GM18499 (cell line): ENCODE results near the gene MTCL1.

ENCODE experiments used
- ATAC-seq: cut with Tn5 transposase; IDR thresholded peaks from one replicate; pipeline ENCODE4 v1.9.1; 2021; ENCODE audit warnings: moderate number of reproducible peaks; ENCODE audit not compliant: insufficient read depth, unreplicated experiment

Gene MTCL1

DNA sequence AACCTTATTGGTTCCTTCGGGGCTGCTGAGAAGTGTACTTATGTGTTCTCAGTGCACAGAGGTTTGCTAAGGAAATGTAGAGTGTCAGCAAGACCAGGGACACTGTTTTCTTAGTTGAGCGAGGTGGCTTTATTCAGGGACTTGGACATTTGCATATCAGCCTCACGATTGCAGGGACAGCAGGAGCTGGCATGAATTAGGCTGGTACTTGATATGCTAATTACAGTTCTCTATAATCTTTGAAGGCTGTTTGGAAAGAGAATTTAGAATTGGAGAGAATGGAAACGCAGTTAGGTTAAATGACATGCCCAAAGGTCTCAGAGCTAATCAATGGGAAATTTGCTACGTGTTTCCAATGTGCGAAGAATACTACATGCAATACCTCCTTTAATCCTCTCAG lies 18.7 kb upstream of the MTCL1 start:
- no peak for ATAC-seq

DNA sequence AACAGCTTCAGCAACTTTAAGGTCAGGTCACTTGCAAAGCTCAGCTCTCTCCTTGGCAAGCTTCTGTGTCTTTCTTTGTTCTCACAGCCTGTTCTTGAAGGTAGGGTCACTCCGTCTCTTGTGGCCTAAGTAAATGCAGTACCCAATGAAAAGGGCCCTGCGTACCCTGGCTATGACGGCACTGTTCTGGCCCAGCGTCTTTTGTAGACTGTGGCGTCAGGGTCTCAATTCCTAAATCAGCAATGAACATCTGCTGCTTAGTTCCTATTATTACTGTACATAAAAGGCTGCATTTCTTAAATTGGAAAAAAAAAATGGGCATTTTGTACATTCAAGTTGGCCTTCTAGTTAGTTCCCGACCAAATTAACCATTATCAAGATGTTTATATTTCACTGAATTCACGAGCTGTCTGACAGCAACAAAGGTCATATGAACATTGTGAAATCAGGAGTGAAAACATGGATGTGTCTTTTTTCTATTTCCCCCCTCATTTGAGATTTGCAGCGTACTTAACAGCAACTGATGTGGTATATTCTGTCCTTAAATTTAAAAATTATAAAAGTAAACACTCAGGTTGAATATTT lies 17.0 kb upstream of the MTCL1 start:
- ATAC-seq = no peak

DNA sequence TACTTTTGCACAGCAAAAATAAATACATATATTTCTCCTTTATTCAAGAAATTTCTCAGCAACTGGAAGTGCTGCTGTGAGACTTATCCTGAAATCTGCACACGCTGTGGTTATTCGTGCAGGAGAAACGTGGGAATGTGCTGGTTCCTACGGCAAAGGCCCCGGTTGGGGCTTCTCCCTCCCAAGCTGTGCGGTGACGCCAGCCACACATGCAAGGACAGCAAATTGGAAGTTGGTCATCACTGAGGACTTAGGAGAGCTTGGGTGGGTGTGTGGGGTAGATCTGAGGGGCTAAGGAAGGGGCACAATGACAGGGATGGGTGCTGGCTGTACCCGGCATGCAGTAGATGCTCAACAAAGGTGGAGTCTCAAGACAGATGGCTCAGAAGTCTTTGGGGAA lies 16.5 kb upstream of the MTCL1 start:
- ATAC-seq = no peak

DNA sequence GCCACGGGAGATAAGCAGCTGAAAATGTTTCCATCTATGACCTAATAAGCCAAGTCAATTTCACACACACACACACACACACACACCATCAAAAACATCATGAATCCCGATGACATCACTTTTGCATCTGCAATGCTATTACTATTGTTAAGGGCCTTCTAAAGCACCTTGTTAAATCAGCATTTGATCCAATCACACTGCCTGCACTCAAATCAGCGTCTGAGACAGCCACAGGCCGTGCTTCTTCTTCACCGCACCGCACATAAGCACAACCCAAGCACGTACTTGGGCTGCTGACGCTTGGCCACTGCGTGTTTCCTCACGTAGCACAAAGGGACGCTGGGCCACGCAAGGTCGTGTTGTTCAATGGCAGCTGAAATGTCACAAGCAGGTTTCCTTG lies 15.8 kb upstream of the MTCL1 start:
- ATAC-seq = no peak

DNA sequence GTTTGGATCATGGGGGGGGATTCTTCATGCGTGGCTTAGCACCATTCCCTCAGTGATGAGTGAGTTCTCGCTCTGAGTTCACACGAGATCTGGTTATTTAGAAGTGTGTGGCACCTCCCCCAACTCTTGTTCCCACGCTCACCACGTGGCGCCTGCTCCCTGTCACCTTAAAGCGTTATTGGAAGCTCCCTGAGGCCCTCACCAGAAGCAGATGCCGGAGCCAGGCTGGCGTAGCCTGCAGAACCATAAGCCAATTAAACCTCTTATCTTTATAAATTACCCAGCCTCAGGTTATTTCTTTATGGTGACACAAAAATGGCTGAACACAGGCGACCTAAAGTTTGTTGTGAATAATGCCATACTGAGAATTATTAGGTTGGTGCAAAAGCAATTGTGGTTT lies 10.5 kb upstream of the MTCL1 start:
- no peak for ATAC-seq

DNA sequence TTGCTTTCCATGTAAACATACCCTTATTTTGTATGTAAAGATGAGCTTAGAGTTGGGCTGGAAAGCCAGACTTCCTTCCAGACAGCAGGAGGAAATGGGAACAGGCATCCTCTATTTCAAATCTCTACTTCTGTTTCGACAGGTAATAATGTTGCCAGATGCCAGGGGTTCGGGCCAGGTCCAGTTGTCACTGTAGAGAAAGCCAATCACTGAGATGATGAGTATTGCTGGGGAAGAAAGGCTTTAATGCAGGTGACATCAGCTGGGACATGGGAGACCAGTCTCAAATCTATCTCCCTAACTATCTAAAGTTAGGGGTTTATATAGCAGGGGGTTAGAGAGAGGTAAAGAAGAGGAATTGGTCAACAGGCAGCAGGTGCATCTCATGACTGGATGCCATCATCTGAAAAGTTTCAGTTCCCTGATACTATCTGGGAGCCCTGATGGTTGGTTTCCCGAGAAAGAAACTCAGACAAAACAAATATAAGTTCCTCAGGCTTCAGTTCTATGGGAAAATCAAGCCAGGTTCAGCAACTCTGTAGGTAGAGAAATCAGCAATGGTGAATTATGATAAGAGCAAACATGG lies 9.3 kb upstream of the MTCL1 start:
- no peak for ATAC-seq

DNA sequence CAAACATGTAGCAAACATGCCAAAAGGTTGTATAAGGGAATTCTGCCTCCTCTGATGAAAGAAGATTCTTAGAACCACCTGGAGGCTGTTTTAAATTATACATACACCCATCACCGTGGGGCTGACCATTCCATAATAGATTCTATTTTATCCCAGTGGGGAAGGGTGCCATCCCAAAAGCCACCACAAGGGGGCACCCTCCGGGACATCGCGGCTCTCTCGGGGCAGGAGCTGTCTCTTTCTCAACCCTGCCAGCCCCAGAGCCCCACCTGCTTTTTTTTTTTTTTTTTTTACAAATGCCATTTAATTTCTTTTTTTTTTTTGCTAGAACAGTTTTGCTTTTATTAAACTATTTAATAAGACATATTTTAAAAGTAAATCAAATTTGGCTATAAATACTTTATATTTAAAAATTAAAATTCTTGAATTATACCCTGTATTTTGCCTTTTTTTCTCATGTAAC lies 8.6 kb upstream of the MTCL1 start:
- no peak for ATAC-seq

DNA sequence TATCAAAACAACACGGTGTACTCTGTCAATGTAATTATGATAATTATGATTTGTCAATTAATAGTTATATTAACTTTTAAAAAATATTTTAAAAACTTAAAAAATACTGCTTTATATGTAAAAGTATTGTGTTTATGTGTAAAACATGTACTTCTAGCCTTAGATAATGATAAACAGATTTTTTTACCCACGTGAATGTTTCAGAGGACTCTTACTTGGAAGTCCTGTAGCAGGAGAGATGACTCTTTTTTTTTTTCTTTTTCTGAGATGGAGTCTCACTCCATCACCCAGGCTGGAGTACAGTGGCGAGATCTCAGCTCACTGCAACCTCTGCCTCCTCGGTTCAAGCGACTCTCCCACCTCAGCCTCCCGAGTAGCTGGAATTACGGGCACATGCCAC lies 6.2 kb upstream of the MTCL1 start:
- no peak for ATAC-seq

DNA sequence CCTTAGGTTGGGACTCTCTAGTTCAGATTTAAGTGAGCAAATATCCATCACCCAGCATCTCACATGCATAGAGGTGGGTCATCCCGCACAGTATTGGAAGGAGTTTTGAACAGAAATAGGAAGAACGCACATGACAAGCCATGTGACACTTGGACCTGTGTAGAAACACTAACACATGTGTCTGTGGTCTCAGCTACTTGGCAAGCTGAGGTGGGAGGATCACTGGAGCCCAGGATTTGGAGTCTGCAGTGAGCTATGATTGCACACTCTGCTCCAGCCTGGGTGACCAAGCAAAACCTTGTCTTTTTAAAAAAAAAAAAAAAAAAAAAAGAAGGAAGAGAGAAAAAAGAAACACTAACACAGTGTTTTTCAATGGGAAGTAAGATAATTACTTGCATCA lies 5.4 kb upstream of the MTCL1 start:
- ATAC-seq = no peak

DNA sequence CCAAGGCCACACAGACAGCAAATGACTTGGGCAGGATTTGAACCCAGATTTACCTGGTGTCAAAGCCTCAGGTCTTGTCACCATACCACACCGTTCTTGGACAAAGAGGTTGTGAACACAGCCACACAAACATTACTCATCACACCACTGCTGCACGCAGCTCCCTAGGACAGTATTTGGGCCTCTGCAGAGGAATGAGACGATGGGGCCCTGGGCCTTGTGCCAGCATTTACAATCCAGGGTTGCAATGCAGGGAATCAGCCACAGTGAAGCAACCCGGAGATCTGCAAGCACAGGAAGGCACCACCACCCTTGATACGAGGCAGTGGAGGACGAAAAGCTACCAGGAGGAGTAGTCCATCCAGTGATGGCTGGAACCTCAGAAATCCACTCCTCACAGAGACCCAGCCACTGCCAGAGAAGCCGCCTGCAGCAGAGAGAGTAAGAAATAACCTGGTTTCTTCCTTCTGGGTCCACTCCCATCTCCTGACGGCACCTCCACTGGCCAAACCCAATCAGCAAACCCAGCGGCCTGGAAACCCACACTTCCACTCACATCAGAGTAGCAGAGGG lies 3.7 kb upstream of the MTCL1 start:
- no peak for ATAC-seq

DNA sequence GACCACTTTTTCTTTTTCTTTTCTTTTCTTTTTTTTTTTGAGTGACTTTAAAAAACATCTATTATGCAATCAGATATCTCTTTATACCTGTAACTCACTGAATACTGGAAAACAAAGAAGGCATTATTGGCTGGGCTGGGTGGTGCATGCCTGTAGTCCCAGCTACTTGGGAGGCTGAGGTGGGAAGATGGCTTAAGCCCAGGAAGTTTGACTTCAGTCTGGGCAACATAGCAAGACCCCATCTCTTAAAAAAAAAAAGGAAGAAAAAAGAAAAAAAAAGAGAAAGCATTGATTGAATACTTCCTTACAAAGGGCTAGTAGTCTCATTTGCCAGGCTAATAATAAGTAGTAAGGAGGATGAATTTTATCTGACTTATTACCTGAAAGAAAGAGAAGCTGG lies 2.7 kb upstream of the MTCL1 start:
- no peak for ATAC-seq

DNA sequence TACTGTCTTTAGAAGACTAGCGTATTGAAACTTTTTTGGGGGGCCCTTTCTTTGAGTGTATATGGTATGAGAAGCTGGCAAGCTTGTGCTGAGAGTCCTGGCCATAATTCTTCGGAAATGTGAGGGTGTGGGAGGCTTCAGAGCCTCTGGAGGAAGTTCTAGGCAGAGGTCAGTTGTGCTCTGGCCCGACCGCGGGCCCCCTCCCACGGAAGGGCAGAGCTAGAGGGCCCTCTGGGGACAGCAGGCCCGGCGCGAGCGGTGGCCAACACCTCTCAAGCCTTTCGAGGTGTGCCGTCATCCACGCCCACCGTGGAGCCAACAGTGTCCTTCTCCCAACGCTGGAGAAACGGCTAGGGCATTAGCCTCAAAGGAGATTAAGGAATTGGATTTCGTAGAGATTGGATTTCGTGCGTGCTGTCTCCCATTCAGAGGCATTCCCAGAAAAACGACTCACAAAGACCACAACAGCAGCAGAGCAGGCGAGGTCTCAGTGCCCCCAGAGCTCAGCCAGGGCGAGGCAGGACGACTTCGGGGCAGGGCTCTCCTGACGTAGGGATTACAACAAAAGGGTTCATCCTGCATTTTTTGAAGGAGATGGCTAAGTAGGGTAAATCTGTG lies 2.2 kb upstream of the MTCL1 start:
- no peak for ATAC-seq

DNA sequence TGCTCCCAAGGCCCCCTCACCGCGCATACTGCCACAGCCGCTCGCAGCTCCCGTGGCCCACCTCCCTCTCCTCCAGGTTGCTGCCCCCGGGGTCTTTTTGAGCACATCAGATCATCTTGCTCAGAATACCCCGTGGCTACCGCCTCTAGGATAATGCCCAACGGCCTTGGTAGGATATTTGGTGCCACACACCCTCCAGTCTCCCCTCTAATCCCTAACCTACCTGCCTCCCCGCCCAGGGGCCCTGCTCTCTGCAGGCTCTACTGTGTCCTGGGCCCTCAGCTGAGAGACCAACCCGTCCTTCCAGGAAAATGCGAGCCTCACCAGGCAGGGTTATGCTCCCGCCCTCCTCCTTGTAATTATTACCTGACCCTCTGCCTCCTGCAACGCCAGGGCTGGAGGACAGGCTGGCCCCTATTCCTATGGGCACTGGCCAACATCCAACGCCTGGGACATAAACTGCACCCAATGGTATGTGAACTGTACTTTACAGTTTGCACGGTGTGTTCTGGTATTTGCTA lies 1.5 kb upstream of the MTCL1 start:
- ATAC-seq = no peak

DNA sequence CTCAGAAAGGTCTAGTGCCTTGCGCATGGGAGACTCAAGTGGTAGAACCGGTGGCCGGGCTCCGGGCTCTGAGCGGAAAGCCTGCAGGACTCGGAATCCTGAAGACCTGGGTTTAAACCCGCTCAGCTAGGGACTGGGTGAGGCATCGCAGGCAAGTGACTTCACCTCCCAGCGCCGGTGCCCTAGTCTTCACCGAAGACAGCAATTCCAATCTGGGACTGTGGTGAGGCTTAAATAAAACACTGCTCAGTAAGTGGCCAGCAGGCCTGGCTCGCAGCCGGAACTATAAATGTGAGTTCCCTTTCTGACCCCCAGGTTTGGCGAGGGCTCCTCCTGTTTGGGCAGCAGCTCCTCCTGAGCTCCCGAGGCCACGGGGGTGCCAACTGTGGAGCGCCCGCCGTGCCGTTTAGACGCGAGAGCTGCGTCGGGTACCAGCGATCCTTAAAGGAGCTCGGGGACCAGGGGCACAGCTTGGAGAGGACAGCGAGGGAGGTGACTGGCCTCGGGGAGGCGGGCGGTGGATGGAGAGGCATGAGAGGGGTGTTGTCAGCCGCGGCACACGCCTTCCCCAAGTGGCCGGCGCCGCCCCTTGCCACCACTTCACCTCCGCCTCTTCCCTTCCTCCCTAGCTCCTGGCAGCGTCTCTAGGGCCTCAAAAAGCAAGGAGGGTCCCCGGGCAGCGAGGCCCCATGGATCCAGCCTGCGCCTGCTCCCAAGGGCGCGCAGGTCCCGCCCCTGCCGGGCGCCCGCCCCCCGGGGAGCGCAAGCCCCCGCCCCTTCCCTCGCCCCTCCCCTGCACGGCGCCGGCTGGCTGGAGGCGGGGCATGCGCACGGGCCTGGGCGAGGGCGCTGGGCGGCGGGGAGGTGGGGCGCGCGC lies 757 bp upstream of the MTCL1 start:
- peak; percentile 57 for ATAC-seq

DNA sequence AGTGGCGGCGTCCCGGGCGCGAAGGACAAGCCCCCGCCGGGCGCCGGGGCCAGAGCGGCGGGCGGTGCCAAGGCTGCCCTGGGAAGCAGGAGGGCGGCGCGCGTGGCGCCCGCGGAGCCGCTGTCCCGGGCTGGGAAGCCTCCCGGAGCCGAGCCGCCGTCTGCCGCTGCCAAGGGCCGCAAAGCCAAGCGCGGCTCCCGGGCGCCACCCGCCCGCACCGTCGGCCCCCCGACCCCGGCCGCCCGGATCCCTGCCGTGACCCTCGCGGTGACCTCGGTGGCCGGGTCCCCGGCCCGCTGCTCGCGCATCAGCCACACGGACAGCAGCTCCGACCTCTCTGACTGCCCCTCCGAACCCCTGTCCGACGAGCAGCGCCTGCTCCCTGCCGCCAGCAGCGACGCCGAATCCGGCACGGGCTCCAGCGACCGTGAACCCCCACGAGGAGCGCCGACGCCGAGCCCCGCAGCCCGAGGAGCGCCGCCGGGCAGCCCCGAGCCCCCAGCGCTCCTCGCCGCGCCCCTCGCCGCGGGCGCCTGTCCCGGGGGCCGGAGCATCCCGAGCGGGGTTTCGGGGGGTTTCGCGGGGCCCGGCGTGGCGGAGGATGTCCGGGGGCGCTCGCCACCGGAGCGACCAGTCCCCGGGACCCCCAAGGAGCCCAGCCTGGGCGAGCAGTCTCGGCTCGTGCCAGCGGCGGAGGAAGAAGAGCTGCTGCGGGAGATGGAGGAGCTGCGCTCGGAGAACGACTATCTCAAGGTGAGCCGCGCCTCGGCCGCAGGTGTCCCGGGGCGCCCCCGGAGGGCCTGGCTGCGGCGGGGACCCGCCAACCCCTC lies 820 bp downstream of the MTCL1 start:
- no peak for ATAC-seq

DNA sequence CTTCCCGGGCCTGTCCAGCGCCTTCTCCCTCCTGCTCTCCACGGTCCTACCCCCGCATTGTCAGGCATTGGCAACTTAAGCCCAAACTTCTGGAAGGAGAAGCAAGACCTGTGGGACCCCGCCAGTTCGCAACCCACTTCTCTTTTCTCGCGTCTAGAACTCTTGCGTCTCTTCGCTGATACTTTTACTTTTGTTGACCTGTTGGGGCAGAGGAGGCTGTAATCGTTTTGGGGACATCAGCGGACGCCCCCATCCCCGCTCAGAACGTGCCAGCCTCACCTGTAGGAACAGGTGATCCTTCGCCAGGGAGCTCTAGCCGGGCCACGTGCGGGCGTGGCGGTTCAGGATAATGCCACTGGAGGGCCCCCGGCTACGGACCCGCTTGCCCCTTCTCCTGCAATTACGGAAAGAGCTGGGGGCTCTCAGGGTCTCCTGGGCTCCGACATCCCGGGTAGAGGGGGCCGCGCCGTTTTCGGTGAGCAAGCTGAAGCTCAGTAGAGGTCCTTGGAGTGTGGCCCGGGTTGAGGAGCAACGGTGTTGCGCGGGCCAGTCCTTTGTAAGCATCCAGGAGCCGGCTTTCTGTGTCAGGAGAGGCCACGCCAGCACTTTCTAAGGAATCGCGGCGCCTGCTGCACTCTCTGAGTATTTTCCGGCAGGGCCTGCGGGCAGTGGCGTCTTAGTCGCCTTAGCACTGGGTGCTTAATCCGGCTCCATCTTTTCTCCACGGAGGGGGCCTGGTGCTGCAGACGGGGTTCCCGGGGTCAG lies 1.6 kb downstream of the MTCL1 start:
- no peak for ATAC-seq

DNA sequence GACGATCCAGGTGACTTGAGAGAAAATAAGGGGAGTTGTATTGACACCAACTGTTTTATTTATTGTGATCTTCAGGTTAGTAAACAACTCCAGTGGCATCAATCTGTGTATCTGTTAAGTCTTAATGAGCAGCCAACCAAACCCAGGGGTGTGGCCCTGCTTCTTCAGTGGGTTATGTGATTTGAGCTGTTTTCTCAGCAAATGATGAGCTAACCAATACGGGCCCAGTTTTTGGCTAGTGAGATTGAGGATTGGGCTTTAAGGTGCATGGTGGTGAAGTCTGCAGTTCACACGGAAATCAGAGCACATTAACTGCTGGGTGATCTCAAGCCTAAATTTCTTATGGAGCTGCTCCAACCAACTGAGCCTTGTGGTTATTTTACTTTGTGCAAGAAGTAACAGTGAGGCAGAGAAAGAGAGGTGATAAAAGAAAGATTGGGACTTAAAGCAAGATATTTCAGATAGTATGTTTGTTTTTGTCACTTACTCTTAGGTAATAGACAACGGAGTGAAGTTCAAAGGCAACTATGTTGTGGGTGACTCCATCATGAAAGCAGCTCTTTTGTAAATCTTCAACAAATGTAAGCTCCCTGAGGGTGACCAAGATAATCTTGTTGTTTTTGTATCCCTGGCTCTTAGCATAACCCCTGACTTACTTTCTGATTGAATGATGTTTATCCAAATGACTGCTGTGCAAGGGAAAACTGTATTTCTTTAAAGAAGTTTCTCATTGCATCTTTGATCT lies 2.4 kb downstream of the MTCL1 start:
- no peak for ATAC-seq

DNA sequence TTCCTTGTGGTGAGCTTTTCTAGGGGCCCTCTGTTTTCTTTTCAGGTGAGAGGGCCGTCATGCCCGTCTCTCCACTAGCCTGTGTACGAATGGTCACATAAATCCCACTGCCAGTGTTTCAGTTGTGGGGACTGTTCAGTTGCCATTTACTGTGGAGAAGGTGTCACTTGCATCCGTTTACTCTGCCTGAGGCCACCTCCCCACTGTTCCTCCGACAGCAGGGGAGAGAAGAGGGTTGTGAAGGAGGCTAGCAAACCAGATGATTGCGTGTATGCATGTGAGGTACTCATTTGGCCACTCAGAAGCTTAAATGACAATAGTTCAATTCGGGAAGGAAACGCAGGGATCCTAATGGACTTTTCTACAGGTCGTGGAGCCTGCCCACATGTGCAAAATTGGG lies 3.3 kb downstream of the MTCL1 start:
- no peak for ATAC-seq
